GM19023 (cell line): ENCODE data around the gene IL36A.

Source experiments
- ATAC-seq: cut with Tn5 transposase; IDR thresholded peaks from one replicate; pipeline ENCODE4 v1.9.1; 2021; ENCODE audit warnings: mild to moderate bottlenecking, moderate library complexity; ENCODE audit not compliant: unreplicated experiment

Gene IL36A

GRCh38 chr2:113046465-113046864, 41.2 kb downstream of the IL36A start:
- ATAC-seq: no peak

GRCh38 chr2:113050921-113051895, 45.9 kb downstream of the IL36A start:
- ATAC-seq: no peak

- no peak for ATAC-seq
Measured at GRCh38 chr2:113052396-113052917, 47.2 kb downstream of the IL36A start, which contains the start of gene IL36B. TSS of gene IL36B (minus strand) at chr2:113052867.

- ATAC-seq: no peak
Measured at GRCh38 chr2:113053666-113054065, 48.4 kb downstream of the IL36A start.

- no peak for ATAC-seq
Measured at GRCh38 chr2:113054066-113054465, 48.8 kb downstream of the IL36A start.

- no peak for ATAC-seq
Measured at GRCh38 chr2:113056521-113056920, 51.3 kb downstream of the IL36A start.

GRCh38 chr2:113057117-113057516, 51.9 kb downstream of the IL36A start:
- no peak for ATAC-seq
